ENCODE measurements around the gene MESD. TPM values are rescaled to one million over a fixed set of nuclear protein-coding genes. Genes with fewer than 3 reads are reported as not detected.

The MESD gene
- total and polyA plus RNA-seq, 3 experiments from 2014 or later: 25.7 to 35.5 (median 30.5) TPM

DNA sequence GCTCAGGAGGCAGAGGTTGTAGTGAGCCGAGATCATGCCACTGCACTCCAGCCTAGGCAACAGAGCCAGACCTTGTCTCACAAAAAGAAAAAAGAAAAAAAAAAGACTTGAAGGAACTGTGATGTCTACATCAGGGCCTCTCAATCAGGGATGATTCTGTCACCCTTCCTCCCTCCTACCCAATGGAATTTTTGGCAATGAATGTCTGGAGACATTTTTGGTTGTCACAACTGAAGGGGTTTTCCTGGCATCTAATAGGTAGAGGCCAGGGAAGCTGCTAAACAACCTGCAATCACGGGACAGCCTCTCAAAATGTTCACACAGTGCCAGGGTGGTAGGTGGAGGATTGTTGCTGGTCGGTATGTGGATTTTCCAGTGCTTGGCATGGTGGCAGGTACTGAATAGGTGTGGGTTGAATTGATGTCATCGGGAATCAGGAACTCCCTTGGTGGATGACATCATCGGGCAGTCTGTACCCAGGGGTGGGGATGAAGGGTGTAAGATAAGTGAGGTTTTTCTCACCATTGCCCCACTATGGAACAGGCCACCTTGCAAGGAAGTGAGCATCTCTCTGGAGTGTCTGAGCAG lies 71.3 kb downstream of the MESD start:
- Mint-ChIP-seq H3K27ac (no peak overlapping the region), H3K9me3 (no peaks in the 10 kb centered on the region), H3K4me1 (peaks cover 23 to 30% (median 30%) of the 10 kb centered on the region in 3 donors), H3K36me3 (peaks cover 9 to 13% (median 10%) of the 10 kb centered on the region in 3 donors), H3K4me3 (no peak overlapping the region), H3K27me3 (peaks cover 0 to 5% of the 10 kb centered on the region in 2 donors)
- H3K27me3 ChIP-seq (ENCODE audit: insufficient read depth, low read length, poor library complexity, severe bottlenecking): no peaks in the 10 kb centered on the region
- POLR2A ChIA-PET: no interaction called here
- no peak overlapping the region for H3K4me3 ChIP-seq (ENCODE audit: low read length)
- CTCF ChIA-PET: no interaction called here
- no peak for DNase-seq
- no peak overlapping the region for H3K27ac ChIP-seq (ENCODE audit: low read depth, low read length)
- peaks cover 12% of the 10 kb centered on the region for H3K4me1 ChIP-seq (ENCODE audit: insufficient read depth, low read length)
- no peaks in the 10 kb centered on the region for H3K9me3 ChIP-seq (ENCODE audit: low read length)
- H3K36me3 ChIP-seq (ENCODE audit: insufficient read depth, low read length): no peaks in the 10 kb centered on the region

DNA sequence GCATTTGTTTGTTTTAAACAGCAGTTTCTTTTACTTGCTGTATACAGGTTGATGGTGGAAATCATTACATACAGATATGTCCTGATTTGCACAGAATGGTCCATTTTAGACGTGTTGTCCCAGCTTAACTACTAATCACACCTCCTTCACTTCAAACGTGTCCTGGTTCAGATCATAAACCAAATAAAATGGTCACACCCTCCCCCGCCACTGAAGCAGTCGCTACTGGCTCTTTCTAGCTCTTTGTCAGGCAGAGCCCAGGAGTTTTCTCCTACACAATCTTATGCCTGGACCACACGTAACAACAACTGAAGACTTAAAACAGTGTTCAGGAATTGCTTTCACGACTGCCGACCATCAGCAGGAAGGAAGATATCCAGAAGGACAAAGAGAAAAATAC lies 73.6 kb downstream of the MESD start:
- Histone ChIP-seq H3K4me3 (ENCODE audit: low read length) (no peak overlapping the region), H3K9me3 (ENCODE audit: low read length) (no peaks in the 10 kb centered on the region), H3K27me3 (ENCODE audit: insufficient read depth, low read length, poor library complexity, severe bottlenecking) (no peaks in the 10 kb centered on the region), H3K4me1 (ENCODE audit: insufficient read depth, low read length) (peaks cover 10% of the 10 kb centered on the region), H3K36me3 (ENCODE audit: insufficient read depth, low read length) (no peaks in the 10 kb centered on the region), H3K27ac (ENCODE audit: low read depth, low read length) (no peak overlapping the region)
- no peak for DNase-seq
- CTCF ChIA-PET: no interaction called here
- no peaks in the 10 kb centered on the region for H3K9me3 Mint-ChIP-seq
- no peak overlapping the region for H3K27ac Mint-ChIP-seq
- peaks cover 14 to 15% (median 14%) of the 10 kb centered on the region in 3 donors for H3K4me1 Mint-ChIP-seq
- POLR2A ChIA-PET: no interaction called here
- no peak overlapping the region for H3K4me3 Mint-ChIP-seq
- H3K36me3 Mint-ChIP-seq: peaks cover under 1 to 5% (median 3%) of the 10 kb centered on the region in 3 donors
- peaks cover 0 to 3% of the 10 kb centered on the region in 2 donors for H3K27me3 Mint-ChIP-seq

DNA sequence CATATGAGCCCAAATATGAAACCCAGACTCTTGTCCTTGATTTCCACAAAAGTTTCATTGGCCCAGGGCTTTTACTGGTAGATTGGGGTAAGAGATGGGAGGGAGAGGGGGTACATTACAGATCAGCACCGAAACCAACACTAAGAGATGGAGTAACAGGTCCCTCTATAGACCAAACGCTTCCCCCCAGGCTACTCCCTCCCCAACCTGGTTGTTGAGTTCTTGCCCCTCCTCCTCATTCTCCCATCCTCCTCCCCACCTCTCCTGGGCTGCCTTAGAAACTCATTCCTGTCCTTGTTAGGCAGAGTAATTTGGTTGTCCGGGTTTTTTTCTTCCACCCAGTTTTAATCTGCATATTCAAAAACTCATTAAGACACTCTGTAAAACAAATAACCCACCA lies 74.1 kb downstream of the MESD start:
- H3K27ac ChIP-seq (ENCODE audit: low read depth, low read length): no peak overlapping the region
- H3K27me3 ChIP-seq (ENCODE audit: insufficient read depth, low read length, poor library complexity, severe bottlenecking): no peaks in the 10 kb centered on the region
- Mint-ChIP-seq H3K4me1 (peaks cover 8 to 9% (median 8%) of the 10 kb centered on the region in 3 donors), H3K27me3 (peaks cover 0 to 2% of the 10 kb centered on the region in 2 donors), H3K36me3 (peaks cover 6 to 10% (median 9%) of the 10 kb centered on the region in 3 donors), H3K4me3 (no peak overlapping the region), H3K9me3 (no peaks in the 10 kb centered on the region), H3K27ac (peak overlapping the region in 1 of 8 donors; percentile 64)
- CTCF ChIA-PET: no interaction called here
- no peak overlapping the region for H3K4me3 ChIP-seq (ENCODE audit: low read length)
- POLR2A ChIA-PET: no interaction called here
- no peaks in the 10 kb centered on the region for H3K9me3 ChIP-seq (ENCODE audit: low read length)
- no peaks in the 10 kb centered on the region for H3K36me3 ChIP-seq (ENCODE audit: insufficient read depth, low read length)
- peaks cover 5% of the 10 kb centered on the region for H3K4me1 ChIP-seq (ENCODE audit: insufficient read depth, low read length)
- no peak for DNase-seq

DNA sequence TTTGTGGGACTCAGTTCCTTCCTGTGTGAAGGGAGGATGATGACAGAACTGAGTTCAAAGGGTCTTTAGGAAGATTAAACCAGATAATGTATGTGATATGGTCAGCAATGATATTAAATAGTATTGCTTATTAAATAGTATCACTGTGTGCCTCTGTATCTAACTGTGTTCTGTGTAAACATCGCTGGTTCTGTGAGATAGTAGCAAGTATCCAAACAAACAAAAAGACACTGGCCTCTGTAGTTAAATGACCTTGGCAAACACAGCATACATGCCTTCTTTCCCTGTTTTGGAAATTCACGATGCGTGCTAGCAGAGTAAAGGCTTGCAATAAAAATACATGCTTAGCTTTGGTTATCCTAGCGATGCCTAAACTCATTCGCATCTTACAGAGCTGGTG lies 76.1 kb downstream of the MESD start:
- Histone ChIP-seq H3K27ac (ENCODE audit: low read depth, low read length) (no peak overlapping the region), H3K4me3 (ENCODE audit: low read length) (no peak overlapping the region), H3K4me1 (ENCODE audit: insufficient read depth, low read length) (no peaks in the 10 kb centered on the region), H3K27me3 (ENCODE audit: insufficient read depth, low read length, poor library complexity, severe bottlenecking) (no peaks in the 10 kb centered on the region), H3K9me3 (ENCODE audit: low read length) (no peaks in the 10 kb centered on the region), H3K36me3 (ENCODE audit: insufficient read depth, low read length) (no peaks in the 10 kb centered on the region)
- H3K4me1 Mint-ChIP-seq: no peaks in the 10 kb centered on the region
- no peaks in the 10 kb centered on the region for H3K9me3 Mint-ChIP-seq
- DNase-seq: no peak
- H3K27ac Mint-ChIP-seq: no peak overlapping the region
- ChIA-PET POLR2A (no interaction called here), CTCF (no interaction called here)
- H3K36me3 Mint-ChIP-seq: peaks cover 20 to 23% (median 22%) of the 10 kb centered on the region in 3 donors
- H3K4me3 Mint-ChIP-seq: no peak overlapping the region
- no peaks in the 10 kb centered on the region for H3K27me3 Mint-ChIP-seq

DNA sequence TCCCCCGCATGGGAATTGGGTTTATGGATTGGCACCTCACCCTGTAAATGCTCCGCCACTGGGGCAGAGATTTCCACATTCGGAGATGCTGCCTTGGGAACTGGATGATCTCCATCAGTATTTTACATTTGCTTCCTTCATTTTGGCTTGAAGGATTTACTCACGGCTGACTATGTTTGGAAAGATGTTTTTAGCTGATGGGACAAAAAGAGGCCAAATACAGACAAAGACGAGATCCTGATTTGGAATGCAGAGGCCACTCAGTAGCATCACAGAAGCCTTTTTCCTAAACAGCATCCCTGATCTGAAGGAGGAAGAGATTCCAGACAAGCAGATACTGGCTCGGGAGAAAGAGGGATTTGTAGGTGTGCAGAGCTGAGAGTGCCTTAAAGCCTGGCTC lies 76.9 kb downstream of the MESD start:
- Histone ChIP-seq H3K27ac (ENCODE audit: low read depth, low read length) (no peak overlapping the region), H3K36me3 (ENCODE audit: insufficient read depth, low read length) (no peaks in the 10 kb centered on the region), H3K4me1 (ENCODE audit: insufficient read depth, low read length) (no peaks in the 10 kb centered on the region), H3K27me3 (ENCODE audit: insufficient read depth, low read length, poor library complexity, severe bottlenecking) (no peaks in the 10 kb centered on the region), H3K4me3 (ENCODE audit: low read length) (no peak overlapping the region), H3K9me3 (ENCODE audit: low read length) (no peaks in the 10 kb centered on the region)
- ChIA-PET POLR2A (no interaction called here), CTCF (no interaction called here)
- peaks cover 20 to 25% (median 22%) of the 10 kb centered on the region in 3 donors for H3K36me3 Mint-ChIP-seq
- H3K4me1 Mint-ChIP-seq: no peaks in the 10 kb centered on the region
- no peak overlapping the region for H3K4me3 Mint-ChIP-seq
- DNase-seq: no peak
- no peaks in the 10 kb centered on the region for H3K9me3 Mint-ChIP-seq
- H3K27ac Mint-ChIP-seq: no peak overlapping the region
- no peaks in the 10 kb centered on the region for H3K27me3 Mint-ChIP-seq

DNA sequence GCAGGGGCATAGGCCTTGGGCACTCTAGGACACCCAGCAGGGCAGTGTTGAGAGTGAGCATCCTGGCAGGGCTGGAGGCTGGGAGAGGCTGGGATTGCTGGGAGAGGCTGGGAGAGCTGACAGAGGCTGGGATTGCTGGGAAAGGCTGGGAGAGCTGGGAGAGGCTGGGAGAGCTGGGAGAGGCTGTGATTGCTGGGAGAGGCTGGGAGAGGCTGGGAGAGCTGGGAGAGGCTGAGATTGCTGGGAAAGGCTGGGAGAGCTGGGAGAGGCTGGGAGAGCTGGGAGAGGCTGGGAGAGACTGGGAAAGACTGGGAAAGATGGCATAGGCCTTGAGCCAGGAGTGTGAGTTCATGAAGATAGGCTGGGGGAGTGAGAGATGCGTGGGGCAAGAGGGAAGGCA lies 77.8 kb downstream of the MESD start:
- POLR2A ChIA-PET: no interaction called here

DNA sequence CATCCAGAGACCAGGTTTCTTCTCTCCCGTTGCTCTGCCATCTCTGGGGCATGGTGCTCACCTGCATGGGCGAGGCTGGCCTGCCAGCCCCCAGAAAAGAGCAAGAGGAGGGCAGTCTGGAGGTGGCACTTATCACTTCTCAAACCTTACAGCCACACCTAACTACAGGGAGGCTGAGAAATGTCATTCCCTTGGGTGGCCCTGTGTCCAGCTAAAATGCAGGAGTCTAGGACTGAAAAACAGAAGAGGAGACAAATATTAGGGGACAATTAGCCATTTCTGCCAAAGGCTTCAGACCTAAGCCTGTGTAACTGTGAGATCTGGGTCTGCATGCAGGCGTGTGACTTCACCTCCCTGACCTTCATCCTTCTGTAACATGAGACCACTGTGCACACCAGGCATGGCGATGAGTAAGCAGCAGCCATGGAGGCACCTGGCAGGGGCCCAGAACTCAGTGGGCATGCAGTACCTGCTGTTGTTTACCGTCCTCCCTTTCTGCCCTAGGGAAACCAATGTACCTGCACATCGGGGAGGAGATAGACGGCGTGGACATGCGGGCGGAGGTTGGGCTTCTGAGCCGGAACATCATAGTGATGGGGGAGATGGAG lies 83.4 kb downstream of the MESD start:
- ChIA-PET POLR2A (no interaction called here), CTCF (no interaction called here)
- Mint-ChIP-seq H3K27me3 (no peaks in the 10 kb centered on the region), H3K9me3 (no peaks in the 10 kb centered on the region), H3K4me1 (no peaks in the 10 kb centered on the region), H3K36me3 (peaks cover 31 to 34% (median 34%) of the 10 kb centered on the region in 3 donors), H3K27ac (no peak overlapping the region), H3K4me3 (no peak overlapping the region)
- Histone ChIP-seq H3K27me3 (ENCODE audit: insufficient read depth, low read length, poor library complexity, severe bottlenecking) (no peaks in the 10 kb centered on the region), H3K4me1 (ENCODE audit: insufficient read depth, low read length) (no peaks in the 10 kb centered on the region), H3K36me3 (ENCODE audit: insufficient read depth, low read length) (no peaks in the 10 kb centered on the region), H3K4me3 (ENCODE audit: low read length) (no peak overlapping the region), H3K27ac (ENCODE audit: low read depth, low read length) (no peak overlapping the region), H3K9me3 (ENCODE audit: low read length) (no peaks in the 10 kb centered on the region)
- no peak for DNase-seq

More for the DNA sequence above, 77.8 kb downstream of the MESD start:
- Mint-ChIP-seq H3K4me1 (no peaks in the 10 kb centered on the region), H3K36me3 (peaks cover 22 to 25% (median 22%) of the 10 kb centered on the region in 3 donors), H3K9me3 (no peaks in the 10 kb centered on the region), H3K27ac (no peak overlapping the region), H3K4me3 (no peak overlapping the region), H3K27me3 (no peaks in the 10 kb centered on the region)
- Histone ChIP-seq H3K27me3 (ENCODE audit: insufficient read depth, low read length, poor library complexity, severe bottlenecking) (no peaks in the 10 kb centered on the region), H3K9me3 (ENCODE audit: low read length) (no peaks in the 10 kb centered on the region), H3K4me3 (ENCODE audit: low read length) (no peak overlapping the region), H3K36me3 (ENCODE audit: insufficient read depth, low read length) (no peaks in the 10 kb centered on the region), H3K27ac (ENCODE audit: low read depth, low read length) (no peak overlapping the region), H3K4me1 (ENCODE audit: insufficient read depth, low read length) (no peaks in the 10 kb centered on the region)
- no peak for DNase-seq
- CTCF ChIA-PET: no interaction called here

DNA sequence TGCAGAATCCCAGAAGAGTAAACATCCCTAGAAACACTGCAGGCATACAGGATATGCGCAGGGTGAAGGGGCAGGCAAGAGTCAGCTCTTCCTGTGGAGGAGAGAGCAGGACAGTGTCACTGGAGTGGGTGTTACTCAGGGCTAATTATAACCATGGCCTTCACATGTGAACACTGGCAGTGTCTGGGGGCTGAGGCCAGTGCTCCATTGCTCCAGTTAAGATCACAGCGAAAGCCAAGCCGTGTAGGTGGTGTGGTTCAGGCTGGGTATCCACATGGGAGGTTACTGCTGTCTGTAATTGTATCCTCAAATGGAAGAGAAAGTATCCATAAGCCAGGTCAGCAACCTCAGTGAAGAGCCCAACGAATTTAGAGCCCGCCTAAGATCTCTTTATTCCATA lies 84.6 kb downstream of the MESD start:
- peaks cover 20 to 28% (median 25%) of the 10 kb centered on the region in 3 donors for H3K36me3 Mint-ChIP-seq

More for the DNA sequence above, 84.6 kb downstream of the MESD start:
- Mint-ChIP-seq H3K4me1 (no peaks in the 10 kb centered on the region), H3K27ac (peak overlapping the region in 1 of 8 donors; percentile 11), H3K9me3 (no peaks in the 10 kb centered on the region), H3K27me3 (no peaks in the 10 kb centered on the region), H3K4me3 (no peak overlapping the region)
- H3K4me3 ChIP-seq (ENCODE audit: low read length): no peak overlapping the region
- no peaks in the 10 kb centered on the region for H3K27me3 ChIP-seq (ENCODE audit: insufficient read depth, low read length, poor library complexity, severe bottlenecking)
- POLR2A ChIA-PET: no interaction called here
- no peaks in the 10 kb centered on the region for H3K4me1 ChIP-seq (ENCODE audit: insufficient read depth, low read length)
- CTCF ChIA-PET: no interaction called here
- H3K27ac ChIP-seq (ENCODE audit: low read depth, low read length): no peak overlapping the region
- H3K36me3 ChIP-seq (ENCODE audit: insufficient read depth, low read length): no peaks in the 10 kb centered on the region
- no peak for DNase-seq
- H3K9me3 ChIP-seq (ENCODE audit: low read length): no peaks in the 10 kb centered on the region

Data from CD8-positive, alpha-beta memory T cell (primary cell).